ENCODE data around the gene LGALS4. TPM values are rescaled to one million over a fixed set of nuclear protein-coding genes. Genes with fewer than 3 reads are reported as not detected.
A peak's percentile ranks its signal among the peaks of the same experiment; 100 is the strongest.

LGALS4 gene
- polyA plus RNA-seq, 1 of the 3 experiments (the other 2 are of a cell fraction) = 0.21 TPM

- no peaks in the 10 kb centered on the region for H3K27me3 ChIP-seq (ENCODE audit: insufficient read depth)
- peaks cover 38% of the 10 kb centered on the region for H3K79me2 ChIP-seq (ENCODE audit: insufficient read depth)
- no peaks in the 10 kb centered on the region for H3K9me3 ChIP-seq
- peaks cover 49 to 59% of the 10 kb centered on the region in 2 experiments for H3K36me3 ChIP-seq (replicated peaks in 1 of 2; ENCODE audit: control insufficient read depth in 1 of 2, insufficient read depth in 2 of 2, low read length in 1 of 2)
- peaks cover 78% of the 10 kb centered on the region for H3F3A ChIP-seq (replicated peaks; ENCODE audit: insufficient read depth)
- WGBS (ENCODE audit: low lambda C conversion rate) = 60% methylated on average over 7 of the region's 7 CpGs
- H3K4me2 ChIP-seq = peak overlapping the region; percentile 53; the same call in 1 of the 2 replicates
- no peak overlapping the region for H3K4me3 ChIP-seq (ENCODE audit: low read depth in 2 of 2, low read length in 1 of 2)
- peak overlapping the region; percentile 68 to 82 for H3K27ac ChIP-seq (ENCODE audit: low read depth in 2 of 2, low read length in 1 of 2)
- no peak for DNase-seq
- peaks cover 30 to 61% of the 10 kb centered on the region in 2 experiments; a peak in 3 of 4 replicates for H3K4me1 ChIP-seq (ENCODE audit: control insufficient read depth in 1 of 2, insufficient read depth in 2 of 2, low read depth in 1 of 2, low read length in 1 of 2)
- H3K9me2 ChIP-seq = no peaks in the 10 kb centered on the region
- ChIA-PET POLR2A (interaction anchor here (1.0 to 2.4 kb wide), 3 partner anchors 11 to 62 kb away, joined by 3 to 9 read pairs (median 4); no protein-coding TSS in a partner anchor), CTCF (interaction anchor here (1.2 kb wide), 2 partner anchors 10 to 13 kb away, joined by 3 read pairs; no protein-coding TSS in a partner anchor)
- H3K9ac ChIP-seq = peak overlapping the region; percentile 16; the same call in 1 of the 2 replicates
- no peak overlapping the region for H2AFZ ChIP-seq (ENCODE audit: low read depth)
- peak; percentile 53; the same call in 1 of the 2 replicates for TF ChIP-seq YY1 (IDR thresholded peaks at IDR 0.05; ENCODE audit: low read depth)
- TF ChIP-seq MEF2A (IDR thresholded peaks at IDR 0.05; ENCODE audit: borderline replicate concordance, low read depth) = peak; percentile 14; the same call in 1 of the 2 replicates
- peak; percentile 35; the same call in 1 of the 2 replicates for TF ChIP-seq TCF12 (IDR thresholded peaks at IDR 0.05)
- TF ChIP-seq EP300 (IDR thresholded peaks at IDR 0.05; ENCODE audit: borderline replicate concordance in 1 of 2, low read depth in 1 of 2, low read length in 1 of 2) = 0 out of 4 replicates have a peak, but pooled peaks of 1 of the 2 experiments have one; percentile 7
- peak; percentile 57 for TF ChIP-seq FOSL2 (IDR thresholded peaks at IDR 0.05; ENCODE audit: borderline replicate concordance, low read depth)
- TF ChIP-seq JUND (IDR thresholded peaks at IDR 0.05) = peak; percentile 17; the same call in 1 of the 2 replicates
- no peak for TF ChIP-seq NFIC (IDR thresholded peaks at IDR 0.05; ENCODE audit: borderline replicate concordance)
- TF ChIP-seq USF1 (IDR thresholded peaks at IDR 0.05; ENCODE audit: borderline replicate concordance, low read depth) = no peak
- no peak for TF ChIP-seq MAX (IDR thresholded peaks at IDR 0.05; ENCODE audit: low read depth)
- H4K20me1 ChIP-seq (ENCODE audit: insufficient read depth) = peaks cover 47% of the 10 kb centered on the region
Observed at GRCh38 chr19:38837656-38838121, 24.9 kb upstream of the LGALS4 start.

- Histone ChIP-seq H3K9ac (peak overlapping the region; percentile 16; the same call in 1 of the 2 replicates), H3K27ac (ENCODE audit: low read depth in 2 of 2, low read length in 1 of 2) (peak overlapping the region; percentile 68 to 82), H3K4me2 (peak overlapping the region; percentile 44; the same call in 1 of the 2 replicates), H4K20me1 (ENCODE audit: insufficient read depth) (peaks cover 41% of the 10 kb centered on the region), H2AFZ (ENCODE audit: low read depth) (no peak overlapping the region), H3K36me3 (replicated peaks in 1 of 2; ENCODE audit: control insufficient read depth in 1 of 2, insufficient read depth in 2 of 2, low read length in 1 of 2) (peaks cover 43 to 53% of the 10 kb centered on the region in 2 experiments), H3F3A (replicated peaks; ENCODE audit: insufficient read depth) (peaks cover 74% of the 10 kb centered on the region), H3K79me2 (ENCODE audit: insufficient read depth) (peaks cover 32% of the 10 kb centered on the region), H3K27me3 (ENCODE audit: insufficient read depth) (no peaks in the 10 kb centered on the region), H3K9me3 (no peaks in the 10 kb centered on the region), H3K9me2 (no peaks in the 10 kb centered on the region), H3K4me3 (ENCODE audit: low read depth in 2 of 2, low read length in 1 of 2) (no peak overlapping the region), H3K4me1 (ENCODE audit: control insufficient read depth in 1 of 2, insufficient read depth in 2 of 2, low read depth in 1 of 2, low read length in 1 of 2) (peaks cover 33 to 65% of the 10 kb centered on the region in 2 experiments; a peak in 3 of 4 replicates)
- TF ChIP-seq MAX (IDR thresholded peaks at IDR 0.05; ENCODE audit: low read depth) (no peak), GATA2 (CRISPR knock-in tag; IDR thresholded peaks at IDR 0.05) (no peak), GABPA (IDR thresholded peaks at IDR 0.05; ENCODE audit: low read depth) (no peak), TCF12 (IDR thresholded peaks at IDR 0.05) (no peak), NFIC (IDR thresholded peaks at IDR 0.05; ENCODE audit: borderline replicate concordance) (0 out of 2 replicates have a peak, but pooled peaks have one; percentile 3), TAF1 (IDR thresholded peaks at IDR 0.05; ENCODE audit: borderline replicate concordance, low read depth, low read length) (no peak)
- ChIA-PET CTCF (interaction anchor here (1.2 kb wide), 1 partner anchor 14 kb away, joined by 3 read pairs; no protein-coding TSS in a partner anchor), POLR2A (interaction anchor here (1.0 to 2.4 kb wide), 3 partner anchors 12 to 62 kb away, joined by 3 to 9 read pairs (median 4); no protein-coding TSS in a partner anchor)
- WGBS (ENCODE audit: low lambda C conversion rate) = 74% methylated on average over 3 of the region's 6 CpGs
- DNase-seq = peak; percentile 63
Observed at GRCh38 chr19:38836983-38837626, 24.4 kb upstream of the LGALS4 start.
